Loucy (cell line): ENCODE results near the gene PKP3.

Experiments
- H2AFZ ChIP-seq: fragments of 200-600 bp; sonication (generic); 2 replicates; pipeline ENCODE4 v1.6.0; 2016; ENCODE audit warnings: antibody characterized with exemption, mild to moderate bottlenecking, low read length, moderate library complexity
- H3F3A ChIP-seq: fragments of 200-600 bp; 2 replicates; pipeline ENCODE4 v1.6.0; 2016; ENCODE audit warnings: antibody characterized with exemption, low read depth, mild to moderate bottlenecking
- H3K27me3 ChIP-seq: fragments of 200-600 bp; sonication (generic); 2 replicates; pipeline ENCODE4 v1.6.1; 2014; ENCODE audit warnings: low read length, mild to moderate bottlenecking; ENCODE audit not compliant: insufficient read depth, poor library complexity, severe bottlenecking
- H3K36me3 ChIP-seq: fragments of 200-600 bp; sonication (generic); 2 replicates; pipeline ENCODE4 v1.6.1; 2016; ENCODE audit warnings: low read length; ENCODE audit not compliant: insufficient read depth
- H3K4me1 ChIP-seq: fragments of 200-600 bp; sonication (generic); 2 replicates; pipeline ENCODE4 v1.5.1; 2014; ENCODE audit warnings: low read length, mild to moderate bottlenecking; ENCODE audit not compliant: insufficient read depth, poor library complexity, severe bottlenecking
- H3K4me2 ChIP-seq: fragments of 200-600 bp; sonication (generic); 2 replicates; pipeline ENCODE4 v1.6.0; 2014; ENCODE audit warnings: antibody characterized with exemption, low read length, low read depth, mild to moderate bottlenecking; ENCODE audit not compliant: poor library complexity, severe bottlenecking
- H3K4me3 ChIP-seq: fragments of 200-600 bp; sonication (generic); 2 replicates; pipeline ENCODE4 v1.5.1; 2014; ENCODE audit warnings: low read length, mild to moderate bottlenecking, mixed read lengths; ENCODE audit not compliant: poor library complexity, severe bottlenecking
- H3K79me2 ChIP-seq: fragments of 200-600 bp; sonication (generic); 2 replicates; pipeline ENCODE4 v1.6.1; 2014; ENCODE audit warnings: low read length; ENCODE audit not compliant: insufficient read depth
- H3K9ac ChIP-seq: fragments of 200-600 bp; sonication (generic); 2 replicates; pipeline ENCODE4 v1.6.0; 2014; ENCODE audit warnings: mild to moderate bottlenecking, low read depth, low read length, moderate library complexity; ENCODE audit not compliant: poor library complexity, severe bottlenecking
- H3K9me2 ChIP-seq: fragments of 200-600 bp; sonication (generic); replicated peaks from 2 replicates; pipeline ENCODE4 v1.6.1; 2016; ENCODE audit warnings: low read depth, low read length, mixed read lengths
- H3K9me3 ChIP-seq: fragments of 200-600 bp; sonication (generic); 2 replicates; pipeline ENCODE4 v1.6.1; 2014; ENCODE audit warnings: mild to moderate bottlenecking, antibody characterized with exemption, low read length, low read depth; ENCODE audit not compliant: insufficient read depth
- H4K20me1 ChIP-seq: fragments of 200-600 bp; sonication (generic); 2 replicates; pipeline ENCODE4 v1.6.0; 2014; ENCODE audit warnings: antibody characterized with exemption, low read length, mild to moderate bottlenecking; ENCODE audit not compliant: insufficient read depth, poor library complexity, severe bottlenecking
- CTCF ChIP-seq: fragments of 200-600 bp; sonication (generic); conservative IDR thresholded peaks from 2 replicates; pipeline ENCODE4 v1.5.1; 2014; ENCODE audit warnings: mild to moderate bottlenecking, antibody characterized with exemption, low read length
- EZH2phosphoT487 ChIP-seq: fragments of 200-600 bp; IDR thresholded peaks from 2 replicates; pipeline ENCODE4 v1.6.1; 2018; ENCODE audit warnings: antibody characterized with exemption, mild to moderate bottlenecking, moderate library complexity, borderline replicate concordance

The PKP3 gene

GRCh38 chr11:380996-381395, 13.0 kb upstream of the PKP3 start:
- Histone ChIP-seq H3K9me2 (no peaks in the 10 kb centered on the region), H3K4me1 (peaks cover 11% of the 10 kb centered on the region), H3K36me3 (no peaks in the 10 kb centered on the region), H3K9ac (no peak overlapping the region), H3K9me3 (peaks cover 5% of the 10 kb centered on the region; the same call in 1 of the 2 replicates), H3K4me2 (no peak overlapping the region), H3K27me3 (no peaks in the 10 kb centered on the region), H3F3A (no peaks in the 10 kb centered on the region), H2AFZ (no peak overlapping the region), H4K20me1 (no peaks in the 10 kb centered on the region), H3K79me2 (no peaks in the 10 kb centered on the region), H3K4me3 (no peak overlapping the region)
- TF ChIP-seq EZH2phosphoT487: no peak
- no peak for TF ChIP-seq CTCF

DNA sequence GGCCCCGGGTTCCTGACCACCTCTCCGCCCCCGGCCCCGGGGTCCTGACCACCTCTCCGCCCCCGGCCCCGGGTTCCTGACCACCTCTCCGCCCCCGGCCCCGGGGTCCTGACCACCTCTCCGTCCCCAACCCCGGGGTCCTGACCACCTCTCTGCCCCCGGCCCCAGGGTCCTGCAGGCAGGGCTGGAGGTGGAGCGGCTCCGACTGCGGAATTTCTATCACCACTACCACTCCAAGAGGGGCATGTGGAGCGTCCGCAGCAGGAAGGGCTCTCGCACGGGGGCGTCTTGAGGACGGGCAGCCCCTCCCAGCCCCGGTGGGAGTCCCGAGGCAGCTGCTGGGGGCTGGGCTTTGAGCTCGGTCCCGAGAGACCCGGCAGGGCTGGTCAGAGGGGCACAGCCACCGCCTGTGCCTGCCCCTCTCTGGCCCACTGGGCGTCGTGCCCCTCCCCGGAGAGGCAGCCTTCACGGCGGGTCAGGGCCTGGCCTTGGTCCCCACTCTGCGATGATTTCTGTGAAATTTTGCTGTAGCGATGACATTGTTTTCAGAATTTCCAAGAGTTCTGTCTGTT, 12.4 kb upstream of the PKP3 start:
- peak overlapping the region; percentile 49 for H3K4me2 ChIP-seq
- H3K9ac ChIP-seq: peak overlapping the region; percentile 59
- no peaks in the 10 kb centered on the region for H3K36me3 ChIP-seq

GRCh38 chr11:382081-382629, 11.9 kb upstream of the PKP3 start:
- H3F3A ChIP-seq: no peaks in the 10 kb centered on the region
- H3K9me2 ChIP-seq: no peaks in the 10 kb centered on the region
- H3K4me3 ChIP-seq: peak overlapping the region; percentile 36
- H3K4me2 ChIP-seq: peak overlapping the region; percentile 49
- H3K79me2 ChIP-seq: no peaks in the 10 kb centered on the region
- H3K9me3 ChIP-seq: peaks cover 16% of the 10 kb centered on the region; the same call in 1 of the 2 replicates
- H3K4me1 ChIP-seq: peaks cover 13% of the 10 kb centered on the region
- no peak overlapping the region; the same call in 1 of the 2 replicates for H2AFZ ChIP-seq
- peak overlapping the region; percentile 59 for H3K9ac ChIP-seq
- H3K27me3 ChIP-seq: no peaks in the 10 kb centered on the region
- TF ChIP-seq CTCF (no peak), EZH2phosphoT487 (no peak)
- H4K20me1 ChIP-seq: no peaks in the 10 kb centered on the region
- H3K36me3 ChIP-seq: no peaks in the 10 kb centered on the region

More for the DNA sequence above, 12.4 kb upstream of the PKP3 start:
- H3F3A ChIP-seq: no peaks in the 10 kb centered on the region
- peak overlapping the region; percentile 36 for H3K4me3 ChIP-seq
- H3K9me3 ChIP-seq: peaks cover 10% of the 10 kb centered on the region; the same call in 1 of the 2 replicates
- TF ChIP-seq CTCF (no peak), EZH2phosphoT487 (no peak)
- no peak overlapping the region for H2AFZ ChIP-seq
- H3K27me3 ChIP-seq: no peaks in the 10 kb centered on the region
- H3K79me2 ChIP-seq: no peaks in the 10 kb centered on the region
- no peaks in the 10 kb centered on the region for H3K9me2 ChIP-seq
- H4K20me1 ChIP-seq: no peaks in the 10 kb centered on the region
- H3K4me1 ChIP-seq: peaks cover 11% of the 10 kb centered on the region
